T-helper 1 cell treated with Interleukin-12 subunit alpha and Interleukin-12 subunit beta and Interleukin-4 antibody, amounts not matched to agents 30 ng/mL and 1 ng/mL, for 36 hours (primary cell): ENCODE data around the gene HOXA4. TPM values are rescaled to one million over a fixed set of nuclear protein-coding genes. Genes with fewer than 3 reads are reported as not detected.

ENCODE experiments used
- intact Hi-C: fragments of 100-400 bp; cut with micrococcal nuclease; formaldehyde crosslinking; loops from one replicate; pipeline ENCODE4 v1.15.1; 2024
- total RNA-seq: library from RNA; stranded (reverse); gene quantifications from 2 replicates; pipeline ENCODE4 v1.2.3, GENCODE V29; 2022

The HOXA4 gene
- total RNA-seq, 1 donor from 2014 or later, result 0.22 TPM

DNA sequence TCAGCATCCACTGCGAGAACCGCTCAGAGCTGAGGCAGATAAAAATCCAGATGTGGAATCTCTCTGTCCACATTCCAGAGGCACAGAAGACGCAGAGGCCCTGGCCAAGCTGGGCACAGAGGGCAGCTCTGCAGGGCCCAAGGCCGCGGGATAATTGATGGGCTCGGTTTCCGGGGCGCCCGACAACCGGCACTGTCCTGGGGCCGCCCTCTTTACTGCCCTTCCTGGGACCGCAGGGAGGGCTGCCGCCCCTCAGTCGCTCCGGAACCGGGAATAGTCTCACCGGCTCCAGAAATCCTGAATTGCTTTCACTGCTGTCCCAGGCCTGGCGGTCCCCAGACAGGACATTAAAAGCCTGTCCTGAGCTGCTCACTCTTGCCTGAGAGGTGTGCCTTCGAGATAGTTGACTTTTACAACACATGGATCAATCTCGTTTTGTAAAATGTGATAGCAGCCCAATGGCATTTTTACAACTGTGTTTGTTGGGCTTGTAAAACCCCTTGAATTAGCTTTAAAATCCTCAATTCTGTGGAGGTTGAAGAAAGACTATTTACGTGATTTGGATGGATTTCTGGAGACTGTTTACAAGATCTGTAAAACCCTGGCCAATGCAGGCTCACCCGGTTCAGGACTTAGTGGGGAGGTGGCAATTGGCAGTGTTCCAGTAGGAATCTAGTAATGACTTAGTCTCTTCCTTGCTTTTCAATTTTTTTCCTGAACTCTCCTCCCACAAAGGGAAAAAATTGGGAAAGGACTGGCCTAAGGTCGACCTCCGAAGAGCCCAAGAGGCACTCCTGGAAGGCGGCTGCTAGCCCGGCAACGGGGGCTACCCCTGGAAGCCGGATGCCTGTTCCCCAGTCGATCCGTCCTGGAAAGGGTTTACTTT lies 18.4 kb upstream of the HOXA4 start:
- intact Hi-C loops, result no loop called here

- intact Hi-C loops, result no loop called here
Observed at GRCh38 chr7:27148031-27148755, 17.6 kb upstream of the HOXA4 start.

DNA sequence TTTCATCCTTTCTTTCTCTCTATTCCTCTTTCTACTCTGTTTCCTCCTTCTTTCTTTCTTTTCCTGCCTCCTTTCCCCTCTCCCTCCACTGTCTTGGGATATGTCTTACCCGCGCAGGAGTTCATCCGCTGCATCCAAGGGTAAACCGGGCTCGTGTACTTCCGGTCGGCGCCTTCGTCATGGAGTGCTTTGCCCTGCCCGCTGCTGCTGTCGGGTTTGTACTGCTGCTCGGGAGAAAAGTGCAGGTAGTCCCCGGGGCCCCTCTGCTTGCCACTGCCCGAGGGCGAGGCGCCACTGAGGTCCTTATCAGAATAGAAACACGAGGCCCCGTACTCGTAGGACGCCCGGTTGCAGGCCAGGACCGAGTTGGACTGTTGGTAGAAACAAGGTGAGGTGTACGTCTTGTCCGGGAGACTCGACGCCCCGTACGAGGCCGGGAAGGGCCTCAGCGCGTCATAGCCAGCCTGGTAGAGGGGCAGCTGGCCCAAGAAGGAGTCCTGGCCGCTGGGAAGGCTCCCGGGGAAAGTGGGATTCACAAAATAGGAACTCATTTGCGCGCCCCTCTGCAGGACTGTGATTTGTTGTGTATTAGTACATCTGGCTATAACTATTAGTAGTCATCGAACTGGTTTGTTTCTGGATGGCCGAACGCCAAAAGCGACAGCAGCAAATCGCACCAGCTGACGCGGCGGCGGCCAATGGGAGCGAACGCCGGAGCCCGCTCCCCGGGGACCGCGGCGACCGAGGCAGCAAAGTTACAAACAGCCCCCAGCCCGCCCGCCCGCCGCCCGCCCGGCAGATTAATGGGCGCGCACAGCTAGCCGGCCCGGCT lies 16.9 kb upstream of the HOXA4 start, which contains the start of gene HOXA6:
Gene HOXA6, minus strand, starts transcription at position 576 of the 832 bp plus-strand sequence. Its CDS starts 25 bp downstream, at position 551.
- intact Hi-C loops, result no loop called here

- intact Hi-C loops, result no loop called here
Observed at GRCh38 chr7:27146491-27147198, 16.1 kb upstream of the HOXA4 start.

- intact Hi-C loops, result no loop called here
Observed at GRCh38 chr7:27145914-27146412, 15.4 kb upstream of the HOXA4 start.

DNA sequence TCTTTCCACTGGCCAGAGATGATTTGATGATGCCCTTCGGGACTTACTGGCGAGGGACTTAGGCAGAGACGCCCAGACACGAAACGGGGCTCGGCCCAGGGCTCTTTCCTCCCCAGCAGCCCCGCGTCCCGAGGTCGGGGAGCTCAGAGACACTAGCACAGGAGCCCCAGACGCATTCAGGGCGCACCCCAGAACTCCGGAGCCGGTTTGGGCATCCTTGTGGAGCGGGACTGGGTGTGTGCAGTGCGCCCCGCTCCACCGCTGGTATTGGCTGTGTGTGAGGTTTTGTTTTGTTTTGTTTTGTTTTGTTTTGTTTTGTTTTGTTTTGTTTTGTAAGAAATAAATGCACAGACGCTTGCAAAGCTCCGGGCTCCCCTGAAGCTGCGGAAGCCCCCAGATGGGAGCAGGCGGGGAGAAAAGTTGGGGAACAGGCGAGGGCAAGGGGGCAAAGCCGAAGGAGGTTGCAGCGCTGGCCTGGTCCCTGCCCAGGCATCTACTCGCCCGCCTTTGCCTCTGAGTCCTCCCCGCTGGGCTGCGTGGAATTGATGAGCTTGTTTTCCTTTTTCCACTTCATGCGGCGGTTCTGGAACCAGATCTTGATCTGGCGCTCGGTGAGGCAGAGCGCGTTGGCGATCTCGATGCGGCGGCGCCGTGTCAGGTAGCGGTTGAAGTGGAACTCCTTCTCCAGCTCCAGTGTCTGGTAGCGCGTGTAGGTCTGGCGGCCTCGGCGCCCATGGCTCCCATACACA lies 14.8 kb upstream of the HOXA4 start:
- intact Hi-C loops, result no loop called here

DNA sequence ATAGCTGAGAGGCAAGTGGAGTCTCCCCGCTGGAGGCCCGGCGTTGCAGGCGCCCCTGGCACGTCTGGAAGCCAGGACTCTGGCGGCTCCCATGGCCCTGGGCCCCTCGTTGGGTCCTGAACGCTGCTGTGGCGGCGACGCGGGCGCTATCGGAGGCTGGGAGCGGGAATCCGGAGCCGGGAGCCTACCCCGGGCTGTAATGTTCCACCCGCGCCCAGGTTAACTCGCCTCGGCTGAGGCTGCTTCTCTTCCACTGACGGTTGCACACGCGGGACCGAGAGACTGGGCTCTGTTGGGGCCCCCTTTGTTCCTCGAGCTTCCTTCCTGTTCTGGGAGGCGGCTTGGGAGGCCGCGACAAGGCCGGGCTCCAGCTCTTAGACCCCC lies 14.2 kb upstream of the HOXA4 start:
- intact Hi-C loops, result no loop called here

DNA sequence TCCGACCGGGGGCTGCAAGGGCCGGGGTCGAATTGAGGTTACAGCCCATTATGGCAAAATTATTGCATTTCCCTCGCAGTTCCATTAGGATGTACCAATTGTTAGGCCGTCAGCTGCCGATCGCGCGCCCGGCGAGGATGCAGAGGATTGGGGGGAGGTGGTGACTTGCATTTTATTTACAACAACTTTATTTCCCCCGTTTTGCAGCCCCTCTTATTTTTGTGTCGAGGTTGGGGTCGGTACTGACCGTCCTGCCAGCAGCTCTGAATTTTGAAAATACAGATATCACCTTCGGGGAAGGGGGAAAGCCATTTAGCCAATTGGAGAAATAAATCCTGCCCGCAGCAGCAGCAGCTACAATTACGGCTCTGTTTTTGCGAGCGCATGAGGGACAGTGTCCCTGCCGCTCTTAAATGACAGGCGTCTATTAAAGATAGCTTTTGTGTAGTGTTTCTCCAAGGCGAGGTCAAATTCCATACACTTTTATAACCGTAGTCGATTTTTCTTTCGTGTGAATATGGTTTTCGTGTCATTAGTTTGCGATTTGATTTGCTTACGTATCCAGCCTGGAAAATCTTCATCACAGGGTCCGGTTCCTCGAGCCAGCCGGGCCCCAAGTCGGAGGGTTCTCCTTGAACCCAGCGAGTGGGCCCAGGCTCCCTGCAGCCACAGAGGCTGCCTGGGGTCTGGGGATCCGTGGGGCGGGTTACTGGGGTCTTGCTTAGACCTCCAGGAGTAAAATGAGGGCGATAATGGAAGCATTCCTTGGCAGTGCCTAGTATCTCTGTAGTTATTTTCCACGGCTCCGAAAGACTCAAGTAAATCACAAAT lies 13.6 kb upstream of the HOXA4 start:
- intact Hi-C loops, result no loop called here

- intact Hi-C loops, result no loop called here
Observed at GRCh38 chr7:27143023-27143949, 12.7 kb upstream of the HOXA4 start, which contains the start of gene HOXA5. Gene HOXA5, minus strand, starts transcription at chr7:27143681. Its CDS starts 74 bp downstream, at chr7:27143607.

DNA sequence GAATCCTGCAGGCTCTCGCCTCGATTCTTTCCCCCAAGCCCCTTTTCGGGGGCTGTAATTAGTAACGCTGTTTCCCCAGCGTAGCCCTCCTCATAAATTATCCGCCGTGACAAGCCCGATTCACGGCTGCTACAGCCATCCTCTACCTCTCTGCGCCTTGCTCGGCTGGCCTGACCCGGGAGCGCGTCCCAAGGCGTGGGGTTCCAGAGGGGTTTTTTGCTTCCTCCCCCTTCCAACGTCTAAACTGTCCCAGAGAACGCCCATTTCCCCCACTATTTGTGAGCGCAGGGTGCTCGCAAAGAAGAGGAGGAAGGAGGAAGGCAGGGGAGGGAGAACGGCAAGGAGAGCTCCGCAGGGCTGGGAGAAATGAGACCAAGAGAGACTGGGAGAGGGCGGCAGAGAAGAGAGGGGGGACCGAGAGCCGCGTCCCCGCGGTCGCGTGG lies 12.0 kb upstream of the HOXA4 start:
- intact Hi-C loops, result no loop called here

DNA sequence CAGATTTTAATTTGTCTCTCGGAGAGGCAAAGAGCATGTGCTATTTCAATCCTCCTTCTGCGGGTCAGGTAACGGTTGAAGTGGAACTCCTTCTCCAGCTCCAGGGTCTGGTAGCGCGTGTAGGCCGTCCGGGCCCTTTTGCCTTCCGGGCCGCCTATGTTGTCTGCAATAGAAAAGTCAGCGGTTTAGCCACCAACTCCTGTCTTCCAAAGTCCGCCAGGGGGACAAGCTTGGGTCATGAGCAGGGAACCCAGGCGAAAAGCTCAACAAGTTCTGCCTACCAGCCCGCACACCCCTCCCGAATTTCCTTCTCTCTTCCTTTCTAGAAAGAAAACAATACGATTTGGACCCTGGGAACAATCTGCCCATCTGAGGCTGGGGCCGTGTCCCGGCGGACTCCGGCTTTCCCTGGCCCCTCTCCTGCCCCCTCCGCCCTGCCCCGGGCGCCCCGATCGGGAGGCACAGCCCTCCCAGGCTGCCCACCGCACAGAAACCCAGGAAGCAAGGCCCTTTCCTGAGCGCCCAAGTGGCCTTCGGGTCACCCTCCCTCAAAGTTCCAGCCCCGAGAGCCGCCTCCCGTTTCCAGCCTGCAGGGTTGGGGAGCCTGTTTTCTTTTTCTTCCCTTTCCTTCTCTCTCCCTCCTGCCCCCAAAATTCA lies 11.5 kb upstream of the HOXA4 start:
- intact Hi-C loops, result no loop called here

- intact Hi-C loops, result no loop called here
Observed at GRCh38 chr7:27141137-27141922, 10.8 kb upstream of the HOXA4 start.

- intact Hi-C loops, result no loop called here
Observed at GRCh38 chr7:27140126-27140857, 9.7 kb upstream of the HOXA4 start.

DNA sequence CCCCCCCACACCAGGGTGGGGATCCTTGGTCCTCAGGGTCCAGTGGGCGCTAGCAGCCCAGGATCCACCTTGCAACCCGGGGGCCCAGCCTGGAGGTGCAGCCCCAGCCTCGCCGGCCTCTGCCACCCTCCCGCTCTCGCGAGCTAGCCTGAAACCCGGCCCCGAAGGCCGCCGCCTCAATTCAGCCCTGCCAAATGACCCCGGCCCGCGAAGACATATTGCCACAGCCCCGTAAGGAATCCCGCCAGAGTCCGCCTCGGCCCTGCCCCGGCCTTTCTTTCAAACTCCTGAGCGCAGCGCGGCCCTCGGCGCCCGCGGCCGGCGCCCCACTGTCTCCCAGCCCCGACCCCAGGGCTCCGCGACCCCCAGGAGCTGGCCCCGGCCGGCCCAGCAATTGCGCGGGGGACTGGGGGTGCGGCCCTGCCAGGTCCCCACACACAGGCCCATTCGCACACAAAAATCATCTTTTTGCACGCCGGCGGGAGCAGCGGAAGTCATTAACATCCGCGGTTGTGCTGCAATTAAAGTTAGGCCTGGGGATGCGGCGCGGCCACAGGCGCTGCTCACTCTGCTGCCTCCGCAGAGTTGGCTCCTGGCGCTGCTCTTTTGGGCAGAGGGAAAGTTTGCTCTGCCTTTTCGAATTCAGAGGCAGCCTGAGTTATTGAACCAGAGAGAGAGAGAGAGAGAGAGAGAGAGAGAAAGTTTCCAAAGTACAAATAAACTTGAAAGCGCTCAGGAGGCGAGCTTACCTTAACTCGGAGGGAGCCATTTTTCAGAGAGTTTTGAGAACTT lies 9.0 kb upstream of the HOXA4 start:
- intact Hi-C loops, result no loop called here

DNA sequence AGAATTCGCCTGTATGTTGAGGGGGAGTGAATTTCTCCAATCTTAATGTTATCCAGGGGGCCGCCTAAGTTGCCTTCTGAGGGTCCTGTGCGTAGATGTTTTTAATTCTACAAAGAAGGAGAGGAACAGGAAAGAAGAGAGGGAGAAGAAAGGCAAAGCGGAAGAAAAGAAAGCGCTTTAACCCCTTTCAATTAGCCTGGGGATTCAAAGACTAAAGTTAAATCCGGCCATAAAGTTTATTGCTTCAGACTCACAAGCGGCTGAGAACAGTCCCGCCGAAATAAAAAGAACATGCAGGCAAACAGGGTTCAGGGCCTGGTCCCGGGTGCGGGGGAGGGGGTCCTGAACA lies 8.4 kb upstream of the HOXA4 start:
- intact Hi-C loops, result no loop called here
